H9 (cell line): ENCODE measurements around the gene SPDEF. TPM values are rescaled to one million over a fixed set of nuclear protein-coding genes. Genes with fewer than 3 reads are reported as not detected.
A peak's percentile ranks its signal among the peaks of the same experiment; 100 is the strongest.

Experiments
- DNase-seq: peaks from one replicate; pipeline ENCODE4 v3.0.0-alpha.2; 2017
- H2AFZ ChIP-seq: one replicate; pipeline ENCODE4 v1.6.1; 2013; ENCODE audit warnings: mild to moderate bottlenecking, low read length, control low read depth, moderate library complexity
- H2AK5ac ChIP-seq: 2 replicates; pipeline ENCODE4 v1.6.1; 2013; ENCODE audit warnings: low read length, control low read depth, mixed read lengths; ENCODE audit not compliant: insufficient read length
- H2BK120ac ChIP-seq: one replicate; pipeline ENCODE4 v1.6.1; 2013; ENCODE audit warnings: low read depth, mild to moderate bottlenecking, low read length, control low read depth, inconsistent platforms; ENCODE audit not compliant: poor library complexity, severe bottlenecking
- H2BK12ac ChIP-seq: 2 replicates; pipeline ENCODE4 v1.6.1; 2013; ENCODE audit warnings: low read length, control low read depth, mixed read lengths, low read depth; ENCODE audit not compliant: insufficient read length
- H2BK15ac ChIP-seq: 2 replicates; pipeline ENCODE4 v1.6.1; 2013; ENCODE audit warnings: low read depth, low read length, control low read depth
- H2BK20ac ChIP-seq: one replicate; pipeline ENCODE4 v1.6.1; 2013; ENCODE audit warnings: low read depth, mild to moderate bottlenecking, low read length, control low read depth, inconsistent platforms; ENCODE audit not compliant: poor library complexity, severe bottlenecking
- H2BK5ac ChIP-seq: 2 replicates; pipeline ENCODE4 v1.6.1; 2013; ENCODE audit warnings: low read length, control low read depth, mixed read lengths; ENCODE audit not compliant: insufficient read length
- H3K14ac ChIP-seq: 2 replicates; pipeline ENCODE4 v1.6.1; 2013; ENCODE audit warnings: low read length, control low read depth; ENCODE audit not compliant: insufficient read depth
- H3K18ac ChIP-seq: 2 replicates; pipeline ENCODE4 v1.6.1; 2013; ENCODE audit warnings: low read depth, mild to moderate bottlenecking, mixed read lengths, low read length, control low read depth; ENCODE audit not compliant: insufficient read length
- H3K23ac ChIP-seq: 2 replicates; pipeline ENCODE4 v1.6.1; 2013; ENCODE audit warnings: low read length, control low read depth, mixed read lengths, low read depth; ENCODE audit not compliant: insufficient read length
- H3K23me2 ChIP-seq: 2 replicates; pipeline ENCODE4 v1.6.1; 2013; ENCODE audit warnings: low read depth, mild to moderate bottlenecking, mixed read lengths, low read length, control low read depth; ENCODE audit not compliant: insufficient read length, poor library complexity, severe bottlenecking
- H3K27ac ChIP-seq: 2 replicates; pipeline ENCODE4 v1.5.1; 2013; ENCODE audit warnings: low read length, control low read depth, mixed read lengths, low read depth; ENCODE audit not compliant: insufficient read length
- H3K27me3 ChIP-seq: 2 replicates; pipeline ENCODE4 v1.6.1; 2013; ENCODE audit warnings: low read length, control low read depth, inconsistent platforms; ENCODE audit not compliant: insufficient read depth
- H3K4ac ChIP-seq: 2 replicates; pipeline ENCODE4 v1.6.1; 2013; ENCODE audit warnings: low read depth, mild to moderate bottlenecking, control low read depth, inconsistent platforms, low read length, moderate library complexity
- H3K4me1 ChIP-seq: 2 replicates; pipeline ENCODE4 v1.6.1; 2013; ENCODE audit warnings: low read length, control low read depth, inconsistent platforms; ENCODE audit not compliant: insufficient read depth
- H3K4me2 ChIP-seq: 2 replicates; pipeline ENCODE4 v1.6.1; 2013; ENCODE audit warnings: low read length, control low read depth, mixed read lengths; ENCODE audit not compliant: insufficient read length, insufficient read depth
- H3K56ac ChIP-seq: 2 replicates; pipeline ENCODE4 v1.6.1; 2013; ENCODE audit warnings: low read depth, mild to moderate bottlenecking, mixed read lengths, low read length, control low read depth; ENCODE audit not compliant: insufficient read length
- H3K79me1 ChIP-seq: 2 replicates; pipeline ENCODE4 v1.6.1; 2013; ENCODE audit warnings: low read depth, mild to moderate bottlenecking, moderate library complexity, low read length, control low read depth, inconsistent platforms; ENCODE audit not compliant: insufficient read depth, poor library complexity, severe bottlenecking
- H3K79me2 ChIP-seq: 2 replicates; pipeline ENCODE4 v1.6.1; 2013; ENCODE audit warnings: low read length, control low read depth, inconsistent platforms; ENCODE audit not compliant: insufficient read depth
- H3K9ac ChIP-seq: 2 replicates; pipeline ENCODE4 v1.6.1; 2013; ENCODE audit warnings: low read length, control low read depth, mixed read lengths; ENCODE audit not compliant: insufficient read length; ENCODE audit errors: extremely low read depth
- H3K9me3 ChIP-seq: one replicate; pipeline ENCODE4 v1.6.1; 2013; ENCODE audit warnings: low read depth, low read length, inconsistent platforms; ENCODE audit not compliant: control insufficient read depth
- H3T11ph ChIP-seq: one replicate; pipeline ENCODE4 v1.6.1; 2013; ENCODE audit warnings: mild to moderate bottlenecking, low read length, control low read depth, inconsistent platforms
- H4K20me1 ChIP-seq: one replicate; pipeline ENCODE4 v1.6.1; 2013; ENCODE audit not compliant: control insufficient read depth, insufficient read length, insufficient read depth
- H4K5ac ChIP-seq: 2 replicates; pipeline ENCODE4 v1.6.1; 2013; ENCODE audit warnings: low read depth, mild to moderate bottlenecking, mixed read lengths, low read length, control low read depth; ENCODE audit not compliant: insufficient read length
- H4K8ac ChIP-seq: replicated peaks from 2 replicates; pipeline ENCODE4 v1.6.1; 2013; ENCODE audit warnings: low read length, control low read depth, mixed read lengths, low read depth; ENCODE audit not compliant: insufficient read length
- H4K91ac ChIP-seq: 2 replicates; pipeline ENCODE4 v1.6.1; 2013; ENCODE audit warnings: low read depth, mild to moderate bottlenecking, moderate library complexity, mixed read lengths, low read length, control low read depth; ENCODE audit not compliant: insufficient read length
- H3K27ac Mint-ChIP-seq, 3 experiments: 2 replicates in 2 of 3; 3 replicates in 1 of 3; pipeline ENCODE4 v1.8.0; 2020 to 2021; ENCODE audit warnings: mixed read lengths in 3 of 3, mild to moderate bottlenecking in 1 of 3, moderate library complexity in 1 of 3
- H3K27me3 Mint-ChIP-seq: 2 replicates; pipeline ENCODE4 v1.8.0; 2021; ENCODE audit warnings: low read depth, mild to moderate bottlenecking, moderate library complexity, mixed read lengths
- H3K36me3 Mint-ChIP-seq, 3 experiments: 2 replicates in 2 of 3; 3 replicates in 1 of 3; pipeline ENCODE4 v1.8.0; 2020 to 2021; ENCODE audit warnings: low read depth in 3 of 3, mixed read lengths in 3 of 3; ENCODE audit not compliant: insufficient read depth in 1 of 3
- H3K4me1 Mint-ChIP-seq, 2 experiments: 2 replicates each; pipeline ENCODE4 v1.8.0; 2020; ENCODE audit warnings: mixed read lengths in 2 of 2
- H3K4me3 Mint-ChIP-seq, 2 experiments: 2 replicates in 1 of 2; 3 replicates in 1 of 2; pipeline ENCODE4 v1.8.0; 2020 to 2021; ENCODE audit warnings: mild to moderate bottlenecking in 2 of 2, mixed read lengths in 2 of 2, moderate library complexity in 1 of 2
- H3K9me3 Mint-ChIP-seq, 2 experiments: 2 replicates in 1 of 2; 3 replicates in 1 of 2; pipeline ENCODE4 v1.8.0; 2020; ENCODE audit warnings: mild to moderate bottlenecking in 2 of 2, mixed read lengths in 2 of 2, moderate library complexity in 1 of 2
- CTCF ChIP-seq: fragments of 200-600 bp; sonication (generic); conservative IDR thresholded peaks from 3 replicates; pipeline ENCODE4 v1.8.0; 2021; ENCODE audit warnings: antibody characterized with exemption, mild to moderate bottlenecking
- WGBS: extraction: QIAGEN DNeasy Blood & Tissue Kit; methylation state at CpG from one replicate; pipeline ENCODE4 v1.1.7; 2013; ENCODE audit warnings: missing lambda C conversion rate, low lambda C conversion rate, mixed read lengths; ENCODE audit not compliant: insufficient read length; ENCODE audit errors: extremely low coverage; 5-methylcytosine and 5-hydroxymethylcytosine counted together
- total RNA-seq: library from RNA; stranded (reverse); gene quantifications from 2 replicates; pipeline ENCODE4 v1.2.1, GENCODE V29; 2021

The SPDEF gene
- total RNA-seq, 1 experiment from 2014 or later, result 0.15 TPM

- Histone ChIP-seq H3K23me2 (no peaks in the 10 kb centered on the region), H3K4me1 (no peaks in the 10 kb centered on the region; the same call in 1 of the 2 replicates), H3K9me3 (no peaks in the 10 kb centered on the region), H2BK12ac (no peak overlapping the region), H2BK5ac (no peak overlapping the region), H4K20me1 (no peaks in the 10 kb centered on the region), H3K18ac (no peak overlapping the region), H3K4me2 (no peak overlapping the region), H2BK120ac (no peak overlapping the region), H3K14ac (no peak overlapping the region), H3K79me1 (no peaks in the 10 kb centered on the region), H2BK20ac (no peak overlapping the region), H3K79me2 (no peaks in the 10 kb centered on the region), H4K8ac (no peak overlapping the region), H2AFZ (no peak overlapping the region), H3K27ac (no peak overlapping the region), H3K23ac (no peak overlapping the region), H3K27me3 (no peaks in the 10 kb centered on the region), H4K5ac (no peak overlapping the region), H4K91ac (no peak overlapping the region), H3K4ac (no peak overlapping the region), H3K9ac (no peak overlapping the region), H3K56ac (no peak overlapping the region), H2BK15ac (no peak overlapping the region), H2AK5ac (no peak overlapping the region), H3T11ph (no peak overlapping the region)
- no peak for TF ChIP-seq CTCF
- Mint-ChIP-seq H3K4me1 (peaks cover 22 to 38% of the 10 kb centered on the region in 2 experiments), H3K27ac (peak overlapping the region in 1 of 3 experiments; percentile 55; a peak in 2 of 7 replicates), H3K4me3 (no peak overlapping the region), H3K36me3 (no peaks in the 10 kb centered on the region), H3K27me3 (peaks cover 1% of the 10 kb centered on the region; the same call in 1 of the 2 replicates), H3K9me3 (no peaks in the 10 kb centered on the region; a peak in 1 of 5 replicates)
- WGBS, result no CpG with 5 or more reads among the region's 5 CpGs
- DNase-seq, result no peak
These were observed 9.6 kb upstream of the SPDEF start for GRCh38 chr6:34565722-34566137.
